ENCODE data around the gene TOPBP1.
A peak's percentile ranks its signal among the peaks of the same experiment; 100 is the strongest.

Gene TOPBP1

DNA sequence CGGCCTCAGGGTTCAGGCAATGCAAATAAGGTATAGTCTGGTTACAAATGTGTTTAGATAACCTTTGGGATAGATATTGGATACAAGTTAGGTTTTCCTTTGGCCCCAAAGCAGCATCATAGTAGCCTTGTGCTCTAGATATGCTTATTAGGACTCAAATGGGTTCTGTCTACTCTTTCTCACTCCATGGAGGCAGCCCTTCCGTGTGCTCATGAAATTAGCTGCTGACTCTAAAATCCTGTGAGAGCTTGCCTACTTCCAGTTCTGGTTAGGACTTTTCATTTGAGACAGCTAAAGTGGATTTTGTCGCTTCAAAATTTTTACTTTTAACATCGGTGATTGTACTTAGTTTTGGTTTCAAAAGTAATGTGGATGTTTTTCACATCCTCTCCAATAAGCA lies 86.7 kb downstream of the TOPBP1 start:
- TF ChIP-seq EP300 (IDR thresholded peaks at IDR 0.05; ENCODE audit: borderline replicate concordance) (no peak), FOXM1 (IDR thresholded peaks at IDR 0.05; ENCODE audit: borderline replicate concordance, low read depth) (no peak), ZBTB7A (IDR thresholded peaks at IDR 0.05; ENCODE audit: low read depth) (no peak), CREB1 (IDR thresholded peaks at IDR 0.05; ENCODE audit: low read depth) (no peak), RAD21 (IDR thresholded peaks at IDR 0.05; ENCODE audit: low read depth) (no peak), EGR1 (IDR thresholded peaks at IDR 0.05) (no peak), NFIC (IDR thresholded peaks at IDR 0.05) (no peak), CEBPB (IDR thresholded peaks at IDR 0.05) (no peak), TAF1 (IDR thresholded peaks at IDR 0.05; ENCODE audit: low read depth) (no peak)
- TF ChIP-seq, protein P1, sequence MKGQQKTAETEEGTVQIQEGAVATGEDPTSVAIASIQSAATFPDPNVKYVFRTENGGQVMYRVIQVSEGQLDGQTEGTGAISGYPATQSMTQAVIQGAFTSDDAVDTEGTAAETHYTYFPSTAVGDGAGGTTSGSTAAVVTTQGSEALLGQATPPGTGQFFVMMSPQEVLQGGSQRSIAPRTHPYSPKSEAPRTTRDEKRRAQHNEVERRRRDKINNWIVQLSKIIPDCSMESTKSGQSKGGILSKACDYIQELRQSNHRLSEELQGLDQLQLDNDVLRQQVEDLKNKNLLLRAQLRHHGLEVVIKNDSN (IDR thresholded peaks at IDR 0.05): no peak

DNA sequence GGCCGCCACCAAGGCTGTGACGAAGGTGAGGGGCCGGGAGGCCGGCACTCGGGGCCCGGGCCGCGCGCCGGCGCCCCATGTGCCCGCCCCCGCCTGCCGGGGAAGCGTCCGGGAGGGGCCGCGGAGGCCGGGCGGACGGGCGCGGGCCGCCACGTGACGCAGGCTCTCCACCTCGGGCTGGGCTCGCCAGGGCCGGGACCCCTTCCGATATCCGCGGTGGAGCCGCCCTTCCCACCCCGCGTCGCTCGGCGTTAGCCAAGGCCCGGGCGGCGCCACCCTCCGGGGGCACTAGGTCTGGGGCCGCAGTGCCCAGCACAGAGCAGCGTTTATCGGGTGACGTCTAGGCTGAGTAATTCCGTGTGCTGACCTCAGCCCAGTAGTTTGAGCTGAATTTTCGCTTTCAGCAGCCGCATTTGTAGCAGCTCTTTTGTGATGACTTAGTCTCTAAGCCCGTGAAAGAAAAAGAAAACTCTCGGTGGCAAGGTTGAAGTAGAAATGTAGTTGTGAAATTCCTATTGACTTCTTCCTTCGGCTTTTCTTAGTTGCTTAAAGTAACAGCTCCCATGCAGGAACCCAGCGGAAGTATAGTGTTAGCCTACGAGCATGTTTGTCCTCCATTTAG lies 87.4 kb downstream of the TOPBP1 start:
- peak; percentile 44; the same call in 1 of the 2 replicates for TF ChIP-seq EGR1 (IDR thresholded peaks at IDR 0.05)
- no peak; the same call in 1 of the 2 replicates for TF ChIP-seq TCF12 (IDR thresholded peaks at IDR 0.05; ENCODE audit: low read depth)
- TF ChIP-seq TEAD4 (IDR thresholded peaks at IDR 0.05): no peak
- peak; percentile 32; the same call in 1 of the 2 replicates for TF ChIP-seq CREB1 (IDR thresholded peaks at IDR 0.05; ENCODE audit: low read depth)
- TF ChIP-seq, protein P2, sequence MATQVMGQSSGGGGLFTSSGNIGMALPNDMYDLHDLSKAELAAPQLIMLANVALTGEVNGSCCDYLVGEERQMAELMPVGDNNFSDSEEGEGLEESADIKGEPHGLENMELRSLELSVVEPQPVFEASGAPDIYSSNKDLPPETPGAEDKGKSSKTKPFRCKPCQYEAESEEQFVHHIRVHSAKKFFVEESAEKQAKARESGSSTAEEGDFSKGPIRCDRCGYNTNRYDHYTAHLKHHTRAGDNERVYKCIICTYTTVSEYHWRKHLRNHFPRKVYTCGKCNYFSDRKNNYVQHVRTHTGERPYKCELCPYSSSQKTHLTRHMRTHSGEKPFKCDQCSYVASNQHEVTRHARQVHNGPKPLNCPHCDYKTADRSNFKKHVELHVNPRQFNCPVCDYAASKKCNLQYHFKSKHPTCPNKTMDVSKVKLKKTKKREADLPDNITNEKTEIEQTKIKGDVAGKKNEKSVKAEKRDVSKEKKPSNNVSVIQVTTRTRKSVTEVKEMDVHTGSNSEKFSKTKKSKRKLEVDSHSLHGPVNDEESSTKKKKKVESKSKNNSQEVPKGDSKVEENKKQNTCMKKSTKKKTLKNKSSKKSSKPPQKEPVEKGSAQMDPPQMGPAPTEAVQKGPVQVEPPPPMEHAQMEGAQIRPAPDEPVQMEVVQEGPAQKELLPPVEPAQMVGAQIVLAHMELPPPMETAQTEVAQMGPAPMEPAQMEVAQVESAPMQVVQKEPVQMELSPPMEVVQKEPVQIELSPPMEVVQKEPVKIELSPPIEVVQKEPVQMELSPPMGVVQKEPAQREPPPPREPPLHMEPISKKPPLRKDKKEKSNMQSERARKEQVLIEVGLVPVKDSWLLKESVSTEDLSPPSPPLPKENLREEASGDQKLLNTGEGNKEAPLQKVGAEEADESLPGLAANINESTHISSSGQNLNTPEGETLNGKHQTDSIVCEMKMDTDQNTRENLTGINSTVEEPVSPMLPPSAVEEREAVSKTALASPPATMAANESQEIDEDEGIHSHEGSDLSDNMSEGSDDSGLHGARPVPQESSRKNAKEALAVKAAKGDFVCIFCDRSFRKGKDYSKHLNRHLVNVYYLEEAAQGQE (IDR thresholded peaks at IDR 0.05; ENCODE audit: low read depth): no peak
- TF ChIP-seq, protein P3, sequence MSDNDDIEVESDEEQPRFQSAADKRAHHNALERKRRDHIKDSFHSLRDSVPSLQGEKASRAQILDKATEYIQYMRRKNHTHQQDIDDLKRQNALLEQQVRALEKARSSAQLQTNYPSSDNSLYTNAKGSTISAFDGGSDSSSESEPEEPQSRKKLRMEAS (IDR thresholded peaks at IDR 0.05): no peak; the same call in 1 of the 2 replicates
- TF ChIP-seq FOXM1 (IDR thresholded peaks at IDR 0.05; ENCODE audit: borderline replicate concordance, low read depth): no peak
- TF ChIP-seq NFIC (IDR thresholded peaks at IDR 0.05): no peak
- TF ChIP-seq, protein P1 (IDR thresholded peaks at IDR 0.05): peak; percentile 91
- TF ChIP-seq EP300 (IDR thresholded peaks at IDR 0.05; ENCODE audit: borderline replicate concordance): no peak

DNA sequence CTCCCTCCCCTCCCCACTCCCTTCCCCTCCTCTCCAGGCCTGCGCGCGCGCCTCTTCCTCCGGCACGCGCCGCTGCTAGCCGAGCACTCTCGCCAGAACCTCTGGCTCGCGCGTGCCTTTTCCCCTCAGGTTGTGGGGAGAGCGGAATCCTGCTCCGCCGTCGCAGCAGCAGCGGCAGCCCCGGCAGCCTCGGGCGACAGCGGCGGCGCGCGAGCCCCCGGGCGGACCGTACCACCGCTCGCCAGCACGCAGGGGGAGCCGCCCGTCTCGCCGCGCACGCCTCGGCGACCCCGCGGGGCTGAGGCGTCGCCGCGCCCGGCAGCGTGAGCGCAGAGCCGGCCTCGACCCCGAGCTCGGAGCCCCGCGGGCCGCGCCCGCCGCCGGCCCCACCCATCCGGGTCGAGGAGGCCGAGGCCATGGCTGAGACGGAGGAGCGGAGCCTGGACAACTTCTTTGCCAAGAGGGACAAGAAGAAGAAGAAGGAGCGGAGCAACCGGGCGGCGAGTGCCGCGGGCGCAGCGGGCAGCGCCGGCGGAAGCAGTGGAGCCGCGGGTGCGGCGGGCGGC lies 88.0 kb downstream of the TOPBP1 start, which contains the start of gene CDV3:
CDV3 (plus strand) TSS at position 58 of the 566 bp plus-strand sequence; CDS start at position 417, 359 bp downstream.
- no peak for TF ChIP-seq CEBPB (IDR thresholded peaks at IDR 0.05)
- no peak for TF ChIP-seq ZBTB7A (IDR thresholded peaks at IDR 0.05; ENCODE audit: low read depth)
- TF ChIP-seq NFIC (IDR thresholded peaks at IDR 0.05): peak; percentile 35; the same call in 1 of the 2 replicates
- TF ChIP-seq TAF1 (IDR thresholded peaks at IDR 0.05; ENCODE audit: low read depth): peak; percentile 78
- TF ChIP-seq, protein P1 (IDR thresholded peaks at IDR 0.05): no peak
- TF ChIP-seq, protein P3 (IDR thresholded peaks at IDR 0.05): peak; percentile 31
- TF ChIP-seq TEAD4 (IDR thresholded peaks at IDR 0.05): peak; percentile 21; the same call in 1 of the 2 replicates
- TF ChIP-seq EGR1 (IDR thresholded peaks at IDR 0.05): no peak
- peak; percentile 38; the same call in 1 of the 2 replicates for TF ChIP-seq TCF12 (IDR thresholded peaks at IDR 0.05; ENCODE audit: low read depth)
- TF ChIP-seq, protein P2 (IDR thresholded peaks at IDR 0.05; ENCODE audit: low read depth): no peak
- TF ChIP-seq CREB1 (IDR thresholded peaks at IDR 0.05; ENCODE audit: low read depth): no peak
- TF ChIP-seq EP300 (IDR thresholded peaks at IDR 0.05; ENCODE audit: borderline replicate concordance): no peak
- no peak for TF ChIP-seq YY1 (IDR thresholded peaks at IDR 0.05; ENCODE audit: low read depth)
- no peak for TF ChIP-seq RAD21 (IDR thresholded peaks at IDR 0.05; ENCODE audit: low read depth)
- TF ChIP-seq FOXM1 (IDR thresholded peaks at IDR 0.05; ENCODE audit: borderline replicate concordance, low read depth): no peak

DNA sequence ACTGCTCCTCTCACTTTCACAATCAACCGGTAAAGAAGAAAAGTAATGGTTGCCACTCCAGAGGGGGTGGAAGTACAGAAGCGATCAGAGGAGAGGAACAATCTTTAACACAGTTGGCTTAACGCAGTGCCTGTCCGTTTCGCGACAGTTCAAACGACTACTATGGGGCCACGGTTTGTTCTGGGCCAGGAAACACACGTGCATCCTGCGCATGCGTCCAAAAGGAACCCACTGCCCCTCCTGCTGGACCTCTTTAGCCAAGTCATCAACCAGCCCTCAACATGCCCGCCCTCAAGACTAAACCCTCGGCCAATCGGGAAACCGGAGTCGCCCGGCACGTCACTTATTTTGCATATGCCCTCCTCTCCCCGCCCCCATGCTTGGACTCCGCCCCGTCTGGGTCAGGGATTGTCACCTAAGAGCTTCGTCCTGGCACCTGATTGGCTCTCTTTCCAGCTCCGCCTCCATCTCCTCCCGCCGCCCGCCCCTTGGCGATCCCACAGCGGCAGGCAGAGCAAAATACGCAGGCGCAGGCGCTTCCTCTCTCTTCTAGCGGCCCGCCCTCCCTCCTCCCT lies 88.6 kb downstream of the TOPBP1 start:
- TF ChIP-seq ZBTB7A (IDR thresholded peaks at IDR 0.05; ENCODE audit: low read depth): no peak
- TF ChIP-seq, protein P3 (IDR thresholded peaks at IDR 0.05): peak; percentile 81
- TF ChIP-seq TAF1 (IDR thresholded peaks at IDR 0.05; ENCODE audit: low read depth): peak; percentile 46
- TF ChIP-seq EP300 (IDR thresholded peaks at IDR 0.05; ENCODE audit: borderline replicate concordance): no peak
- TF ChIP-seq EGR1 (IDR thresholded peaks at IDR 0.05): no peak
- TF ChIP-seq, protein P2 (IDR thresholded peaks at IDR 0.05; ENCODE audit: low read depth): no peak
- TF ChIP-seq YY1 (IDR thresholded peaks at IDR 0.05; ENCODE audit: low read depth): no peak
- TF ChIP-seq CEBPB (IDR thresholded peaks at IDR 0.05): no peak
- peak; percentile 53; the same call in 1 of the 2 replicates for TF ChIP-seq CREB1 (IDR thresholded peaks at IDR 0.05; ENCODE audit: low read depth)
- TF ChIP-seq TEAD4 (IDR thresholded peaks at IDR 0.05): no peak; the same call in 1 of the 2 replicates
- no peak for TF ChIP-seq FOXM1 (IDR thresholded peaks at IDR 0.05; ENCODE audit: borderline replicate concordance, low read depth)
- 0 out of 2 replicates have a peak, but pooled peaks have one; percentile 13 for TF ChIP-seq NFIC (IDR thresholded peaks at IDR 0.05)

All from Ishikawa (cell line).